HL-60 (cell line): ENCODE measurements around the gene PPP1R11.
"Not testable (repeated sequence)": the region's sequence is repeated elsewhere in the genome, so short reads cannot be mapped to it uniquely, and the experiment has no call there.

ENCODE experiments used
- DNase-seq, 2 experiments: peaks; one replicate each; pipeline ENCODE4 v3.0.0-alpha.2; 2010 to 2020; ENCODE audit warnings: low read depth in 1 of 2, low spot score in 1 of 2
- H3K27ac ChIP-seq: fragments of 250-450 bp; sonication (Bioruptor Pico); replicated peaks from 2 replicates; pipeline ENCODE4 v1.5.1; 2020; ENCODE audit warnings: mild to moderate bottlenecking, moderate library complexity
- H3K27me3 ChIP-seq: fragments of 250-450 bp; sonication (Bioruptor Pico); 2 replicates; pipeline ENCODE4 v1.5.1; 2021; ENCODE audit warnings: mild to moderate bottlenecking, moderate library complexity; ENCODE audit not compliant: insufficient read depth, poor library complexity, severe bottlenecking
- H3K4me3 ChIP-seq: replicated peaks from 2 replicates; pipeline ENCODE4 v1.5.1; 2011; ENCODE audit warnings: mild to moderate bottlenecking, control low read depth, low read length; ENCODE audit not compliant: insufficient read depth
- CTCF ChIP-seq: IDR thresholded peaks from one replicate; pipeline ENCODE4 v1.5.1; 2011; ENCODE audit warnings: low read length, control low read depth, inconsistent platforms; ENCODE audit not compliant: insufficient read depth
- GABPA ChIP-seq: IDR thresholded peaks from 2 replicates; pipeline ENCODE4 v1.6.1; 2012; ENCODE audit warnings: low read depth
- POLR2AphosphoS5 ChIP-seq: IDR thresholded peaks from 2 replicates; pipeline ENCODE4 v1.6.1; 2012; ENCODE audit warnings: low read depth
- REST ChIP-seq: IDR thresholded peaks from 2 replicates; pipeline ENCODE4 v1.6.1; 2012; ENCODE audit warnings: low read depth; ENCODE audit not compliant: insufficient replicate concordance
- SPI1 ChIP-seq: IDR thresholded peaks from 2 replicates; pipeline ENCODE4 v1.6.1; 2012; ENCODE audit warnings: low read depth, mild to moderate bottlenecking, borderline replicate concordance

PPP1R11 gene

GRCh38 chr6:30031381-30031780 lies 35.6 kb upstream of the PPP1R11 start:
- Histone ChIP-seq H3K27ac (no peak overlapping the region; the same call in 1 of the 2 replicates), H3K27me3 (no peaks in the 10 kb centered on the region), H3K4me3 (no peak overlapping the region)
- no peak for TF ChIP-seq GABPA
- no peak for TF ChIP-seq POLR2AphosphoS5
- no peak for TF ChIP-seq CTCF
- no peak for TF ChIP-seq REST
- no peak for TF ChIP-seq SPI1
- no peak for DNase-seq

- not testable (repeated sequence) for H3K27me3 ChIP-seq, H3K4me3 ChIP-seq
- peak; percentile 52 for TF ChIP-seq POLR2AphosphoS5
- TF ChIP-seq SPI1: peak; percentile 5; the same call in 1 of the 2 replicates
- peak overlapping the region; percentile 70 for H3K27ac ChIP-seq
- DNase-seq: peak; percentile 88 to 91
Observed at GRCh38 chr6:30033440-30033839, 33.6 kb upstream of the PPP1R11 start.

GRCh38 chr6:30035784-30036183 lies 31.2 kb upstream of the PPP1R11 start:
- TF ChIP-seq POLR2AphosphoS5 (no peak), SPI1 (no peak), CTCF (no peak), REST (no peak), GABPA (no peak)
- Histone ChIP-seq H3K27ac (no peak overlapping the region), H3K4me3 (no peak overlapping the region), H3K27me3 (no peaks in the 10 kb centered on the region)
- peak; percentile 8 to 36 for DNase-seq

- TF ChIP-seq CTCF (peak; percentile 54), SPI1 (no peak), GABPA (no peak), REST (no peak), POLR2AphosphoS5 (no peak)
- Histone ChIP-seq H3K27me3 (no peaks in the 10 kb centered on the region), H3K27ac (no peak overlapping the region), H3K4me3 (no peak overlapping the region)
- peak in 1 of 2 experiments; percentile 21 for DNase-seq
Observed at GRCh38 chr6:30037182-30037788, 29.7 kb upstream of the PPP1R11 start.
